OCI-M2 (cell line): ENCODE measurements around the gene ADD3.

ENCODE experiments used
- DNase-seq: peaks from one replicate; lab custom pipeline; 2025; ENCODE audit not compliant: unreplicated experiment; lab: John Stamatoyannopoulos, UW

The ADD3 gene

GRCh38 chr10:110007701-110008517, at the start of gene ADD3:
TSS of gene ADD3 (plus strand) at chr10:110007984. CDS start at chr10:110100654, 92,670 bp downstream.
- peak; percentile 39 for DNase-seq

GRCh38 chr10:109958059-109958458, 49.7 kb upstream of the ADD3 start:
- no peak for DNase-seq

GRCh38 chr10:109959259-109960145, 48.3 kb upstream of the ADD3 start:
- no peak for DNase-seq

- DNase-seq: no peak
Measured at GRCh38 chr10:109960682-109961081, 47.1 kb upstream of the ADD3 start.

GRCh38 chr10:109961174-109962001, 46.4 kb upstream of the ADD3 start:
- DNase-seq: no peak

GRCh38 chr10:109962247-109962646, 45.5 kb upstream of the ADD3 start:
- no peak for DNase-seq

GRCh38 chr10:109963439-109963838, 44.3 kb upstream of the ADD3 start:
- DNase-seq: no peak

GRCh38 chr10:109964318-109964717, 43.5 kb upstream of the ADD3 start:
- DNase-seq: no peak

GRCh38 chr10:109966961-109967738, 40.6 kb upstream of the ADD3 start:
- no peak for DNase-seq

- DNase-seq: no peak
Measured at GRCh38 chr10:109967739-109968088, 40.1 kb upstream of the ADD3 start.

- DNase-seq: no peak
Measured at GRCh38 chr10:109968953-109969759, 38.6 kb upstream of the ADD3 start.

GRCh38 chr10:109969760-109970346, 37.9 kb upstream of the ADD3 start:
- DNase-seq: no peak

- no peak for DNase-seq
Measured at GRCh38 chr10:109971634-109972033, 36.1 kb upstream of the ADD3 start.

GRCh38 chr10:109972372-109973001, 35.3 kb upstream of the ADD3 start:
- DNase-seq: no peak

- DNase-seq: no peak
Measured at GRCh38 chr10:109973326-109973829, 34.4 kb upstream of the ADD3 start.

GRCh38 chr10:109974504-109975191, 33.1 kb upstream of the ADD3 start:
- no peak for DNase-seq

- no peak for DNase-seq
Measured at GRCh38 chr10:109975244-109976190, 32.3 kb upstream of the ADD3 start.
